ENCODE measurements around the gene ZNF280B. TPM values are rescaled to one million over a fixed set of nuclear protein-coding genes. Genes with fewer than 3 reads are reported as not detected.
"Not testable (repeated sequence)": the region's sequence is repeated elsewhere in the genome, so short reads cannot be mapped to it uniquely, and the experiment has no call there.

ZNF280B gene
- total RNA-seq, 4 donors from 2014 or later = under 0.01 to 3.8 (median 0.88) TPM; not detected in 1

DNA sequence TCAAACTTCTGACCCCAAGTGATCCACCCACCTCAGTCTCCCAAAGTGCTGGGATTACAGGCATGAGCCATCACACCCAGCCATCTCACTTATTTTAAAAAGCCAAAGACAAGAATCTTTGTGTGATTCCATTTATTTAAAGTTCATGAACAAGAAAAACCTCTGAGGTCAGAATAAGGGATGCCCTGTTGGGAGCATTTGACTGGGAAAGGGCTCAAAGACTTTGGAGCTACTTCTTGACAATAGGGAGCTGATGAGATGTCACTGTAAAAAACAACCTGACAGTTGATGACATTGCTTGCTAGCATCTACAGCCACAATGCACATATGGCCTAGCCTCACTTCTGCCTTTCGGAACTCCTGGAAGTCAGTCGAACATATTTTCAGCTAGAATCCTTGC is 5.1 kb upstream of the ZNF280B start:
- TF ChIP-seq POLR2A (IDR thresholded peaks at IDR 0.05) = no peak
- TF ChIP-seq, protein P1, sequence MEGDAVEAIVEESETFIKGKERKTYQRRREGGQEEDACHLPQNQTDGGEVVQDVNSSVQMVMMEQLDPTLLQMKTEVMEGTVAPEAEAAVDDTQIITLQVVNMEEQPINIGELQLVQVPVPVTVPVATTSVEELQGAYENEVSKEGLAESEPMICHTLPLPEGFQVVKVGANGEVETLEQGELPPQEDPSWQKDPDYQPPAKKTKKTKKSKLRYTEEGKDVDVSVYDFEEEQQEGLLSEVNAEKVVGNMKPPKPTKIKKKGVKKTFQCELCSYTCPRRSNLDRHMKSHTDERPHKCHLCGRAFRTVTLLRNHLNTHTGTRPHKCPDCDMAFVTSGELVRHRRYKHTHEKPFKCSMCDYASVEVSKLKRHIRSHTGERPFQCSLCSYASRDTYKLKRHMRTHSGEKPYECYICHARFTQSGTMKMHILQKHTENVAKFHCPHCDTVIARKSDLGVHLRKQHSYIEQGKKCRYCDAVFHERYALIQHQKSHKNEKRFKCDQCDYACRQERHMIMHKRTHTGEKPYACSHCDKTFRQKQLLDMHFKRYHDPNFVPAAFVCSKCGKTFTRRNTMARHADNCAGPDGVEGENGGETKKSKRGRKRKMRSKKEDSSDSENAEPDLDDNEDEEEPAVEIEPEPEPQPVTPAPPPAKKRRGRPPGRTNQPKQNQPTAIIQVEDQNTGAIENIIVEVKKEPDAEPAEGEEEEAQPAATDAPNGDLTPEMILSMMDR (IDR thresholded peaks at IDR 0.05) = no peak
- Histone ChIP-seq H3K4me1 (no peaks in the 10 kb centered on the region), H3K9me3 (peaks cover 0 to 7% of the 10 kb centered on the region in 2 donors), H3K27ac (no peak overlapping the region), H3K36me3 (no peaks in the 10 kb centered on the region), H3K4me3 (no peak overlapping the region), H3K27me3 (no peaks in the 10 kb centered on the region)
- intact Hi-C loops (cut with DNase I; ENCODE audit: low total_unique reads) = no loop called here
- no peak for DNase-seq

DNA sequence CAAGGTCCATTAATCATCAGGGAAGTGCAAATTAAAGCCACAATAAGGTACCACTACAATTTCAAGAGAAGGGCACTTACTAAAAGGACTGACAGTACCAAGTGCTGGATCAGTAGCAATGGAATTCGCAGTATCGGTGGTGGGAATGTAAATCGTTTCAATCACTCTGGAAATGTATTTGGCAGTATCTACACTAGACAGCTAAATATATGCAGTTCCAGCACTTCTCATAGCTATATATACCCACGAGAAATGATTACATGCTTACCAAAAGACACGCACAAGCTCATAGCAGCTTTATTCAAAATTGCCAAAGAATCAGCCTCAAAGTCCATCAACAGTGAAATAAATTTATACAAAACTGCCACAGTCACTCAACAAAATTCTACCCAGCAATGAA is 4.4 kb upstream of the ZNF280B start:
- no peaks in the 10 kb centered on the region for H3K27me3 ChIP-seq
- H3K4me3 ChIP-seq = no peak overlapping the region
- peaks cover 0 to 7% of the 10 kb centered on the region in 2 donors for H3K9me3 ChIP-seq
- TF ChIP-seq, protein P1 (IDR thresholded peaks at IDR 0.05) = no peak
- no peaks in the 10 kb centered on the region for H3K36me3 ChIP-seq
- H3K4me1 ChIP-seq = no peaks in the 10 kb centered on the region
- H3K27ac ChIP-seq = no peak overlapping the region
- DNase-seq = no peak
- intact Hi-C loops (cut with DNase I; ENCODE audit: low total_unique reads) = no loop called here

DNA sequence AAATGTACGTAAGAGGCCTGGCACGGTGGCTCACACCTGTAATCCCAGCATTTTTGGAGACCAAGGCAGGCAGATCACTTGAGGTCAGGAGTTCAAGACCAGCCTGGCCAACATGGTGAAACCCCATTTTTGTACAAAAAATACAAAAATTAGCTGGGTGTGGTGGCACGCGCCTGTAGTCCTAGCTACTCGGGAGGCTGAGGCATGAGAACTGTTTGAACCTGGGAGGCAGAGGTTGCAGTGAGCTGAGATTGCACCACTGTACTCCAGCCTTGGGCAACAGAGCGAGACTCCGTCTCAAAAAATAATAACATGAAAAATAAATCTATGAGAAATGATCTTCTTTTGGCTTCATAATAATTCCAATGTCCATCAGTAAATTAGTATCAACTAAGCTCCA is 2.3 kb upstream of the ZNF280B start:
- DNase-seq; H3K9me3 ChIP-seq; H3K4me1 ChIP-seq; H3K4me3 ChIP-seq; H3K27ac ChIP-seq; H3K27me3 ChIP-seq; H3K36me3 ChIP-seq; intact Hi-C loops (cut with DNase I; ENCODE audit: low total_unique reads): not testable (repeated sequence)

DNA sequence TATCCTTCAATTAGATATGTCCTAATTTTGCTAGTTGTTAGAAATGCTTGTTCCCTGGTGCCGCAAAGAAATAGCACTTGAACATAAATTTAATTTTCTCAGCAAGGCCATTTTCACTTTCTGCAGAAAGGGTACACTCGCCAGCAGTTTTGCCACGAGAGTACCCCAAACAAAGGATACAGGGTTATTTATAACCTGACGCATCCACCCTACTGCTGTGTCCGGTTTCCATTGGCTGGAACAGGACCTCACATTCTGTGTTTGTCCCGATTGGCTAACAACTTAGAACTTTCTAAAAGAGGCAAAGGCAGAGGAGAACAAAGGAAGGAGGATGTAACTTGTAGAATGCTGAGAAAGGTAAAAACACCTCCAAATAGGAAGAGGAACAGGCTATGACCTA is 1.4 kb upstream of the ZNF280B start:
- intact Hi-C loops (cut with DNase I; ENCODE audit: low total_unique reads) = not testable (repeated sequence)

DNA sequence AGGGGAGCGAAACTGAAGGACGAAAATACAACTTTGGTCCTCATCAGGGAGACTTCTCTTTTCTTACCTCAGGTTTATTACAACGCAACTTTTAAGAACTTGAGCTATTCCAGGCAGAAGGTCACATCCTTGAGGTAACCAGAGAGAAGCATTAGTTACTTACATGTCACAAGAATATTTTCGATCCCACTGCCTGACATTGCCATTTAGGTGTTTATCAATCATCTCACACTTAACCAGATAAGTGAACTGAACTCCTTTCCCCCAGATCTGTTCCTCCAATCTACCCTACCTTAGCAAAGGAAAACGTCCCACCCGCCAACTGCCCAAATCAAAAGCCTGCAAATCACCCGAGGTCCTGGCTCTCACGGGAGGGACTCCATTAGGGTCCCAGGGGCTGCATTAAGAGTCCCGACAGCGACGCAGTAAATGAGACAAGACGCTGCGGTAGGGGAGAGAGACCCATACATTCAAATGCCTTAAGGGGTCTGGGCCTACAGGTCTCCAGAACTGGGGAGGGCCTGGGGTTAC is 734 bp downstream of the ZNF280B start:
- intact Hi-C loops (cut with DNase I; ENCODE audit: low total_unique reads) = no loop called here
- TF ChIP-seq, protein P1 (IDR thresholded peaks at IDR 0.05) = no peak
- TF ChIP-seq POLR2A (IDR thresholded peaks at IDR 0.05) = no peak
- H3K36me3 ChIP-seq = no peaks in the 10 kb centered on the region
- H3K4me3 ChIP-seq = peak overlapping the region; percentile 37 to 44
- DNase-seq = no peak
- H3K27me3 ChIP-seq = no peaks in the 10 kb centered on the region
- H3K27ac ChIP-seq = no peak overlapping the region
- H3K9me3 ChIP-seq = peaks cover 0 to 7% of the 10 kb centered on the region in 2 donors
- H3K4me1 ChIP-seq = no peaks in the 10 kb centered on the region

More for the DNA sequence above, 1.4 kb upstream of the ZNF280B start:
- DNase-seq, H3K4me1 ChIP-seq, H3K36me3 ChIP-seq, H3K27ac ChIP-seq, H3K4me3 ChIP-seq, H3K27me3 ChIP-seq, H3K9me3 ChIP-seq: not testable (repeated sequence)

DNA sequence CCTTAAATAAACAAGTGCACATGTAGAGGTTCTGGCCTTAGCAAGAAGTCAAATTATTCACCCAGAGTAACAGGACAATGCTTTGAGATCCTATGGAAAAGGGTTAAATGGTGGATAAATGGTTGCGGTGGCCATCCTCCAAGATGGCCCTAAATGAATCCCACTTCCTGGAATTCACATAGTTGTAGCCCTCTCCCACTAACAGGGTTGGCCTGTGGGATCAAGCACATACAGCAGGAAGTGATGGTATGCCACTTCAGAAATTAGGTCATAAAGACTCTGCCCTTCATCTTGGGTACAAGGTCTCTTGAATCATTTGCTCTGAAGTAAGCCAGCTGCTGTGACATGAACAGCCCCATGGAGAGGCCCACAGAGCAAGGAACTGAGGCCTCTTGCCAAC is 1.8 kb downstream of the ZNF280B start:
- TF ChIP-seq POLR2A (IDR thresholded peaks at IDR 0.05) = no peak
- TF ChIP-seq, protein P1 (IDR thresholded peaks at IDR 0.05) = no peak
- no peaks in the 10 kb centered on the region for H3K36me3 ChIP-seq
- H3K27ac ChIP-seq = no peak overlapping the region
- no peak overlapping the region for H3K4me3 ChIP-seq
- intact Hi-C loops (cut with DNase I; ENCODE audit: low total_unique reads) = no loop called here
- peaks cover 0 to 7% of the 10 kb centered on the region in 2 donors for H3K9me3 ChIP-seq
- no peaks in the 10 kb centered on the region for H3K27me3 ChIP-seq
- H3K4me1 ChIP-seq = no peaks in the 10 kb centered on the region
- no peak for DNase-seq

All from uterus (tissue), 4 donors.